ENCODE data around the gene CAPN3.

CAPN3 gene

DNA sequence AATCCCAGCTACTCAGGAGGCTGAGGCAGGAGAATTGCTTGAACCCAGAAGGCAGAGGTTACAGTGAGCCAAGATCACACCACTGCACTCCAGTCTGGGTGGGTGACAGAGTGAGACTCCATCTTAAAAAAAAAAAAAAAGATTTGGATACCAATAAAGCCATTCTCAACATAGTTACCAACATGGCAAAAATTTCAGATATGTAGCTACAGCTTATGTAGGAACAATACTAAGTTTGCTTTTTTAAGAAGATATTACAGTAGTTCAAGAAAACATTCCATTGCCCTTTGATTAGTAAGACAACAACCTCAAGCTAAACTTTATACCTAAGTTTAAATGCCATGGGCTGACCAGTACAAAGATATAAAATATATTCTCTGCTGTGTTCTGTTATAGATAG is 97.2 kb downstream of the CAPN3 start:
- Histone ChIP-seq H3K36me3 (peaks cover under 1 to 4% (median 3%) of the 10 kb centered on the region in 3 donors), H3K27ac (peak overlapping the region; percentile 80 to 88), H3K9me3 (no peaks in the 10 kb centered on the region), H3K27me3 (no peaks in the 10 kb centered on the region), H3K4me3 (peak overlapping the region; percentile 33 to 44), H3K4me1 (peaks cover 0 to 86% (median 18%) of the 10 kb centered on the region in 4 donors)
- no peak for DNase-seq
- TF ChIP-seq, protein P1, sequence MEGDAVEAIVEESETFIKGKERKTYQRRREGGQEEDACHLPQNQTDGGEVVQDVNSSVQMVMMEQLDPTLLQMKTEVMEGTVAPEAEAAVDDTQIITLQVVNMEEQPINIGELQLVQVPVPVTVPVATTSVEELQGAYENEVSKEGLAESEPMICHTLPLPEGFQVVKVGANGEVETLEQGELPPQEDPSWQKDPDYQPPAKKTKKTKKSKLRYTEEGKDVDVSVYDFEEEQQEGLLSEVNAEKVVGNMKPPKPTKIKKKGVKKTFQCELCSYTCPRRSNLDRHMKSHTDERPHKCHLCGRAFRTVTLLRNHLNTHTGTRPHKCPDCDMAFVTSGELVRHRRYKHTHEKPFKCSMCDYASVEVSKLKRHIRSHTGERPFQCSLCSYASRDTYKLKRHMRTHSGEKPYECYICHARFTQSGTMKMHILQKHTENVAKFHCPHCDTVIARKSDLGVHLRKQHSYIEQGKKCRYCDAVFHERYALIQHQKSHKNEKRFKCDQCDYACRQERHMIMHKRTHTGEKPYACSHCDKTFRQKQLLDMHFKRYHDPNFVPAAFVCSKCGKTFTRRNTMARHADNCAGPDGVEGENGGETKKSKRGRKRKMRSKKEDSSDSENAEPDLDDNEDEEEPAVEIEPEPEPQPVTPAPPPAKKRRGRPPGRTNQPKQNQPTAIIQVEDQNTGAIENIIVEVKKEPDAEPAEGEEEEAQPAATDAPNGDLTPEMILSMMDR (IDR thresholded peaks at IDR 0.05): no peak
- intact Hi-C loops (cut with DNase I; ENCODE audit: low total_unique reads): no loop called here

DNA sequence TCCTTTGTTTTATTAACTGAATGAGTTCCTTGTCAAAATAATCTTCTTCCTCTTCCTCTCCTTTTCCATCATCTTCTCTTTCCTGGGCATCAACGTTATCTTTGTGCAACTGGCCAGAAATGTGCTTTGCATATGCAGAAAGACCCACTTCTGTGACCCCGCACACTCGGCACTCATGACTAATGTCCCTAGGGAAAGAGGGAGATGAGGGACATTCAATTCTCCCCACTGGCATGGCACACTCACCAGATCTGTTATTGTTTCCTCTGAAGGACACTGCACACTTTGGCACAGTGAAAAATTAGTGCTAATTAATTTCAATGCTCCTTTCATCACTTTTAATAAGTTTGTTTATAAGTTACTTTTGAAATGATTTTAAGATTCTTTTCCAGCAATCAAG is 97.7 kb downstream of the CAPN3 start:
- Histone ChIP-seq H3K4me3 (peak overlapping the region; percentile 33 to 44), H3K27ac (peak overlapping the region; percentile 80 to 88), H3K9me3 (no peaks in the 10 kb centered on the region), H3K36me3 (no peaks in the 10 kb centered on the region), H3K4me1 (peaks cover 0 to 86% (median 18%) of the 10 kb centered on the region in 4 donors), H3K27me3 (no peaks in the 10 kb centered on the region)
- TF ChIP-seq, protein P1 (IDR thresholded peaks at IDR 0.05): no peak
- intact Hi-C loops (cut with DNase I; ENCODE audit: low total_unique reads): no loop called here
- DNase-seq: peak in 1 of 2 donors; percentile 32

DNA sequence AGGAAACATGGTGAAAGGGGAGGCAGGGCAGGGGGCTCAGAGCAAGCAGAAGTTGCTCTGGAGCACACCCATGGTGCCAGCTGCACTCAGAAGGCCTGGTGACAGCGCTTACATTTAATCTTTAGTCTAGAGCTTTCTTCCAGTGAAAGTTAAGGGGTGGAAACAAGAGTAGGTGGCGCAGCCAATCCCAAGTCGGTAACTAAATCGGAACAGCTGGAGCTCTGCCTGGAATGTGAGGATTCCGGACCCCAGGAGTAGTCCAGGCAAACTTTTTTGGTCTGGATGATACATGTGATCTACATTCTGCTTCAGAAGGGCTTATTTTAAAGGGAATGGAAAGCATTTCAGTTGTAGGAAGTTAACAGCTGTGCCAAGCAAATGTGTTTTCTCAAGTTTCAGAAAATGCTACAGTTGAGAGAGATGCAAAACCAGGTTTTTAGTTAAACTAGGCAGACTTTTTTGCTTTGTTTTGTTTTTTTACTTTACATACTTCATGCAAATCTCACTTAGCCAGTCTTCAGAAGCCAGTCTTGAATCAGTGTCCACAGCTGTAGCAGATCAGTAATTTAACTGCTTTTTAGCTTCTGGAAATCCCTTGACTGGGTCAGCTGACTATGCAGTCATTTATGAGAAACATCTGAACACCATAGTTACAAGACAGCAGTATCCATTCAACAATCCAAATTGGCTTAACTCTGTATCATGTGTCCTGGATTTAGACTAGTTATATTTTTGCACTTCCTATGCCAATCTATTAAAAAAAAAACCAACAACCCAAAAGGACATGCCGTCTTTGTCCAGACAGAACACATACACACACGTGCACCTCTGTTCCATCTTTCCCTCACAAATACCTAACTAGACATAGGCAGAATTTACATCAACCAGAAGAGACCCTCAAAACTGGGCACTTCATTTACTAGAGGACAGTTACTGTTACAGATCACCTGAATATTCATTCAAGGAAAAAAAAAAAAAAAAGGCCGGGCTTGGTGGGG is 98.4 kb downstream of the CAPN3 start:
- intact Hi-C loops (cut with DNase I; ENCODE audit: low total_unique reads): no loop called here
- no peaks in the 10 kb centered on the region for H3K36me3 ChIP-seq
- DNase-seq: peak; percentile 84 to 92
- H3K4me3 ChIP-seq: peak overlapping the region; percentile 33 to 44
- TF ChIP-seq, protein P1 (IDR thresholded peaks at IDR 0.05): no peak
- peaks cover 0 to 79% (median 18%) of the 10 kb centered on the region in 4 donors for H3K4me1 ChIP-seq
- H3K27ac ChIP-seq: peak overlapping the region; percentile 80 to 88
- no peaks in the 10 kb centered on the region for H3K27me3 ChIP-seq
- no peaks in the 10 kb centered on the region for H3K9me3 ChIP-seq

DNA sequence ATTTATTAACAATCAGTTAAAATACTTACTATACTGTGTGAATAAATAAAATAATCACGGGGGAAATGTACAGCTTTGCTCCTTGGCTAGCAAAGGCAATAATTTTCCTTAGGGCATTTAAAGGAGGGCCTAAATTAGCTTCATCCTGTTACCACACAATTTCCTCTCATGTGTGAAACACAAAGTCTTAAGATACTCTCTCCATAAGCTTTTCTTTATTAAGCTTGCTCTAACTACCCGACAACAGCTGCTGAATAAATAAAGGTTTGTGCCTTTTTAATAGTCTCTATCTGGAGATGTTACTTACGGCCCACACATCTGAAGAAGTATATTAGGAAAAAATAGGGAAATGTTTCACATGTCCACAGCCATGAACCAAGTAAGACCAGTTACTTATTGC is 102.0 kb downstream of the CAPN3 start:
- Histone ChIP-seq H3K27ac (peak overlapping the region in 1 of 2 donors; percentile 43), H3K4me1 (peaks cover 0 to 45% (median 11%) of the 10 kb centered on the region in 4 donors), H3K9me3 (no peaks in the 10 kb centered on the region), H3K4me3 (no peak overlapping the region), H3K27me3 (no peaks in the 10 kb centered on the region), H3K36me3 (peaks cover 0 to 18% (median 16%) of the 10 kb centered on the region in 3 donors)
- no peak for DNase-seq
- intact Hi-C loops (cut with DNase I; ENCODE audit: low total_unique reads): no loop called here
- TF ChIP-seq, protein P1 (IDR thresholded peaks at IDR 0.05): no peak

Measured in tibial artery (tissue), 4 donors.